Small intestine (tissue), 7 donors: ENCODE measurements around the gene SYNE2. TPM values are rescaled to one million over a fixed set of nuclear protein-coding genes. Genes with fewer than 3 reads are reported as not detected.

Experiments used
- DNase-seq, 2 donors: peaks; one replicate each; pipeline versions ENCODE4 v3.0.0 to v3.0.0-alpha.2; 2013
- FAIRE-seq: peaks from 2 replicates; lab custom pipeline; 2012; peaks lifted over from hg19 to GRCh38; lab: Jason Lieb, UNC
- H3K27ac ChIP-seq, 3 donors: one replicate each; pipeline ENCODE4 v1.5.1; 2013; ENCODE audit warnings: low read length in 2 of 3, mild to moderate bottlenecking in 2 of 3, control low read depth in 1 of 3, inconsistent platforms in 1 of 3, low read depth in 1 of 3, moderate library complexity in 1 of 3
- H3K27me3 ChIP-seq, 3 donors: one replicate each; pipeline ENCODE4 v1.6.1; 2013; ENCODE audit warnings: low read length in 3 of 3, inconsistent platforms in 1 of 3; ENCODE audit not compliant: control insufficient read depth in 3 of 3, insufficient read depth in 3 of 3
- H3K36me3 ChIP-seq, 3 donors: one replicate each; pipeline ENCODE4 v1.6.1; 2013; ENCODE audit warnings: low read length in 3 of 3, inconsistent platforms in 1 of 3, low read depth in 1 of 3, mild to moderate bottlenecking in 1 of 3, moderate library complexity in 1 of 3; ENCODE audit not compliant: control insufficient read depth in 3 of 3, insufficient read depth in 2 of 3
- H3K4me1 ChIP-seq, 3 donors: one replicate each; pipeline ENCODE4 v1.6.1; 2013; ENCODE audit warnings: low read length in 2 of 3, inconsistent platforms in 1 of 3, low read depth in 1 of 3, mild to moderate bottlenecking in 1 of 3, moderate library complexity in 1 of 3; ENCODE audit not compliant: control insufficient read depth in 3 of 3, insufficient read depth in 2 of 3
- H3K4me3 ChIP-seq, 3 donors: one replicate each; pipeline ENCODE4 v1.5.1; 2013; ENCODE audit warnings: low read length in 3 of 3, control low read depth in 1 of 3, inconsistent platforms in 1 of 3, low read depth in 1 of 3, mild to moderate bottlenecking in 1 of 3, moderate library complexity in 1 of 3
- H3K9me3 ChIP-seq, 2 donors: one replicate each; pipeline ENCODE4 v1.6.1; 2013; ENCODE audit warnings: low read depth in 1 of 2, low read length in 1 of 2; ENCODE audit not compliant: control insufficient read depth in 2 of 2, insufficient read depth in 1 of 2
- WGBS, 3 donors: extraction: QIAGEN DNeasy Blood & Tissue Kit; methylation state at CpG; one replicate each; pipeline ENCODE4 v1.1.7; 2013; 5-methylcytosine and 5-hydroxymethylcytosine counted together
- polyA plus RNA-seq, 4 donors: library from polyadenylated mRNA; stranded (reverse) in 3 of 4; unstranded in 1 of 4; fragments of 200-250 nt in 3 of 4; fragments of 120-200 nt in 1 of 4; gene quantifications; one replicate each; pipeline versions ENCODE4 v1.2.1 to v1.2.3, GENCODE V29; 2013
- donor health status: healthy with polysubstance abuse.
- donor health status: control.
- donor health status: control.
- donor health status: Bipolar disorder and iron deficiency.
- donor health status: healthy.

The SYNE2 gene
- polyA plus RNA-seq, 4 donors: 13.8 to 47.4 (median 32.9) TPM

DNA sequence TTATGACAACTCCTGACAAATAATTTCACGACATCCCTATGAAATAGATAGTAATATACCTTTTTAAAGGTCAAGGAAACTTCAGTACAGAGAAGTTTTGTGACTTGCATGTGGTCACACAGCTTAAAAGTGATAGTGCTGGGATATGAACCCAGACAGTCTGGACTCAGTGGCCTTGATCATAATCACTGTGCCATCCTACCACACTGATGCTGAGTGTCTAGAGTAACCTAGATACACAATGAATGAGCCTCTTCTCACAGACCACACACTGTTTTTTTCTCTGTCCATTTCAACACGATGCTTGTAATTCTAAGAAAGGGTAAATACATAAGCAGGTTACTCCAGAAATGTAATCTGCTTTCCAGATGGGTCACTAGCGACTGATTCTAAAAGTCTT, 88.2 kb downstream of the SYNE2 start:
- WGBS, 3 donors: 79 to 84% (median 84%) methylated on average over 3 of the region's 3 CpGs
- FAIRE-seq: no peak
- Histone ChIP-seq H3K4me3 (no peak overlapping the region), H3K27me3 (no peaks in the 10 kb centered on the region), H3K4me1 (no peaks in the 10 kb centered on the region), H3K36me3 (peaks cover 0 to 9% (median 0%) of the 10 kb centered on the region in 3 donors), H3K27ac (no peak overlapping the region), H3K9me3 (no peaks in the 10 kb centered on the region)
- no peak for DNase-seq

DNA sequence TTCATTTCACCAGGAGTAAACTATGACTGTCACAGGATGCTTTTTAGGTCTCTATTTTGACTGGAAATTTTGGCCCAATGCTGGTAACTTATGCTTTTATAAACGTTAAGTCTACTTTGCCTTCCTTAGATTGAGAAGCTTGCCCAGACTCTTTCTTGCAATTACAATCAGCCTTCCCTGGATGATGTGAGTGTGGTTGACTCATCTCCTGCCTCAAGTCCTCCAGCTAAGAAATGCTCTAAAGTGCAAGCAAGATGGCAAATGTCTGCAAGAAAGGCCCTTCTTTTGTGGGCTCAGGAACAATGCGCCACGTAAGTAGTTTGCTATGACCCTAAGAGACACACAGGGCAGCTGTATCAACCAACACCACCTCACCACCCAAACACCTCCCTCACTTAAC, 96.9 kb downstream of the SYNE2 start:
- WGBS, 3 donors: 91 to 95% (median 95%) methylated on average over 3 of the region's 3 CpGs
- FAIRE-seq: no peak
- no peaks in the 10 kb centered on the region for H3K27me3 ChIP-seq

DNA sequence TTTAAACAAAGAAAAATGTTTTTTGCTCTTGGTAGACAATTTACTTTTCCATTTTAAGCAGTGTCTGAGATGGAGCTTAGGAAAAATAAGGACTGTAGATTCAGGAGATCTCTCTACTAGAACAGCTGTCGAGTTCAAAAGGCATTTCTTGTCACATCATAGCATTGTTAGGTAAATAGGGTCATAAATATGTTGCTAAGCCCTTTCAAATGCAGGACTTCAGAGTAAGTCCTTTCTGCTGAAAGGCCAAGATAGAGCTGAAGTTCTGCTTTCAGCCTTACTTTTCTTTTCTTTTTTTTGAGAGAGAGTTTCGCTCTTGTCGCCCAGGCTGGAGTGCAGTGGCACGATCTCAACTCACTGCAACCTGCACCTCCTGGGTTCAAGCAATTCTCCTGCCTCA, 98.2 kb downstream of the SYNE2 start:
- Histone ChIP-seq H3K27ac (no peak overlapping the region), H3K27me3 (no peaks in the 10 kb centered on the region), H3K4me3 (no peak overlapping the region), H3K36me3 (peaks cover 0 to 22% (median 0%) of the 10 kb centered on the region in 3 donors), H3K9me3 (no peaks in the 10 kb centered on the region), H3K4me1 (peaks cover 0 to 2% (median 0%) of the 10 kb centered on the region in 3 donors)
- DNase-seq (no peak), FAIRE-seq (no peak)
- whole genome bisulfite sequencing, 3 donors: 83 to 85% (median 83%) methylated on average over 4 of the region's 4 CpGs

More for the DNA sequence above, 96.9 kb downstream of the SYNE2 start:
- H3K27ac ChIP-seq: no peak overlapping the region
- H3K9me3 ChIP-seq: no peaks in the 10 kb centered on the region
- H3K36me3 ChIP-seq: peaks cover 0 to 24% (median 0%) of the 10 kb centered on the region in 3 donors
- DNase-seq: no peak
- H3K4me1 ChIP-seq: peaks cover 0 to 2% (median 0%) of the 10 kb centered on the region in 3 donors
- no peak overlapping the region for H3K4me3 ChIP-seq

DNA sequence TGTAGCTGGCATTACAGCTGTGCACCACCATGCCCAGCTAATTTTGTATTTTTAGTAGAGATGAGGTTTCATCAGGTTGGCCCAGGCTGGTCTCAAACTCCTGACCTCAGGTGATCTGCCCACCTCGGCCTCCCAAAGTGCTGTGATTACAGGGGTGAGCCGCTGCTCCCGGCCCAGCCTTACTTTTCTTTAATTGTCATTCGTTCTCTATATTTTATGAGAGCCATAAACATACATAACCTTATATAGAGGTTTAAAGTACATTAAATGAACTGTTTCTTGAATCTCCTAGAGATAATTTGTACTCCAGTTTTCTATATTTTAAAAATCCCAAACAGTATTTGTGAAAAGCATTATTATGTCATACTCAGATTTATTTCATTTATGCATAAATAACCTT, 98.6 kb downstream of the SYNE2 start:
- Histone ChIP-seq H3K4me3 (no peak overlapping the region), H3K9me3 (no peaks in the 10 kb centered on the region), H3K36me3 (peaks cover 0 to 20% (median 0%) of the 10 kb centered on the region in 3 donors), H3K4me1 (peaks cover 0 to 2% (median 0%) of the 10 kb centered on the region in 3 donors), H3K27ac (no peak overlapping the region), H3K27me3 (no peaks in the 10 kb centered on the region)
- 38 to 62% (median 46%) methylated on average over 4 of the region's 4 CpGs for WGBS, 3 donors
- DNase-seq (no peak), FAIRE-seq (no peak)

DNA sequence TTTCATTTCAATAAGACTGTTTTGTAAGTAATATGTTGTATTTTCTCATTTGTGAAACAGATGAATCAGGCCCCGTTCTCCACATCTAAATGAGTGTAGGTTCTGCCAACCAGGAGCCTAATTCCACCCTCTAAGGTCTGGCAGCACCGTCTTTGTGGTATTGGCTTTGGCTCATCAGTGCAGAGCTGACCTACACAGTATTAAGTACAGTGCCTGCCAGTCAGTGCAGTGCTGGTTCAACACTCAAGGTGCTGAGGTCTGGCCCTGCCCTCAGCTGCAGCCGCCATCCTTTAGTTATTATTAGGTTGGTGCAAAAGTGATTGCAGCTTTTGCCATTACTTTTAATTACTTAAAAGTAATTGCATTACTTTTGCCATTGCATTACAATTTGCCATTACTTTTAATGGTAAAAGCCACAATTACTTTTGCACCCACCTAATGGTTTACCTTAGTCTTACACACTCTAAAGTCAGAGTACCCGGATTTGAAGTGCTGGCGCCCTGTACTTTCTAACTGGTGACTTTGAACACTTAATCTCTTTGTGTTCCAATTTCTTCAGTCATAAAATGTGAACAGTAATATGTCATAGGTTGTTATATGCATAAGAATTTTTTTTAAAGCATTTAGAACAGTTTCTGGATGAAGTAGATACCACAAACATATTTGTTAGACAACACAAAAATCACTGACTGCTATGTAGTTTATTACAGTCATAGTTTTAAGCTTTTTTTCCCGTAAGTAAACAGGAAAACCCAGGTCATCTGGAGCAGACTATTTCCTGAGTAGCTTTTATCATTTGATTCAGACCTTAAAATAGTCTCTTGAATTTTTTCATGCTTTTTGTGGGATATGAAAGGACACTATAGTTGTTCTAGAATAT, 99.5 kb downstream of the SYNE2 start:
- Histone ChIP-seq H3K36me3 (peaks cover 0 to 20% (median 0%) of the 10 kb centered on the region in 3 donors), H3K27ac (no peak overlapping the region), H3K9me3 (no peaks in the 10 kb centered on the region), H3K27me3 (no peaks in the 10 kb centered on the region), H3K4me3 (no peak overlapping the region), H3K4me1 (peaks cover 0 to 2% (median 0%) of the 10 kb centered on the region in 3 donors)
- no peak for FAIRE-seq
- DNase-seq: no peak
- 77 to 87% (median 80%) methylated on average over 6 of the region's 6 CpGs for WGBS, 3 donors

DNA sequence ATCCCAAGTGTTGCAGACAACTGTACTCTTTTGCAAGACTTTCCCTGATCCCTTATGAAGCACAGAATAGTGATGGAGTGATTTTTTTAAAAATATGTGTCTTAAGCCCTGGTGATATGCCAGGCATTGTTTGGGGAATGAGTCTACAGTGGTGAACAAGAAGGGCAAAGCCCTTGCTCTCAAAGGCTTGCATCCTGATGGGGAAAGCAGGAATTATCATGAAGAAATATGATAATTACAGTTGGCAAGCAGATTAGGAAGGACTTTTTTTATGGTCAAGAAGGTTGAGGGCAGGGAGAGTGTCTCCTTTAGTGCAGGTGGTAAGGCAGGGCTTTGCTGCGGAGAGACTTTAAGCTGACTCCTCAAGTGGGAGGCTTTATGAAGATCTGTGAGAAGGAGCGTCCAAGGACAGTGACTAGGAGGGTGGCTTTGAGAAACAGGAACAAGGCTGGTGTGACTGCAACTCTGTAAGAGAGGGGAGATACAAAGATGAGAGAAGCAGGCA, 100.2 kb downstream of the SYNE2 start:
- FAIRE-seq (no peak), DNase-seq (no peak)
- Histone ChIP-seq H3K9me3 (no peaks in the 10 kb centered on the region), H3K36me3 (peaks cover 0 to 20% (median 0%) of the 10 kb centered on the region in 3 donors), H3K4me1 (peaks cover 0 to 2% (median 0%) of the 10 kb centered on the region in 3 donors), H3K4me3 (no peak overlapping the region), H3K27ac (no peak overlapping the region), H3K27me3 (no peaks in the 10 kb centered on the region)
- 90 to 98% (median 96%) methylated on average over 2 of the region's 2 CpGs for WGBS, 3 donors

DNA sequence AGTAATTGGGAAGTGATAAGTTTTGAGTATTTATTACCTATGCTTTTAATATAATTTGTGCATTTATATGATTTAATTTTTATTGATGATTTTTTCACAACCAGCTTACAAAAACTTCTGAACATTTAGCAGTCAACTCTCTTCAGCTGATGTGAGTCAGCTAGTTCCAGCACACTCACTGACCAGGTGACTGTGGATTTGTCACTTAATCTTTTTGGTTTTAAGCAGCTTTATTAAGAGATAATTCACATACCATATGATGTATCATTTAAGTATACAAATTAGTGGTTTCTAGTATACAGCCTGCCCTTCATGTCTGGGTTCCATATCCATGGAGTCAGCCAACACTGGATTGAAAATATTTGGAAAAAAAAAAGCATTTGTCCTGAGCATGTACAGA, 103.5 kb downstream of the SYNE2 start:
- Histone ChIP-seq H3K36me3 (peaks cover 2 to 7% (median 2%) of the 10 kb centered on the region in 3 donors), H3K27ac (no peak overlapping the region), H3K27me3 (no peaks in the 10 kb centered on the region), H3K4me3 (no peak overlapping the region), H3K9me3 (no peaks in the 10 kb centered on the region), H3K4me1 (peaks cover 0 to 2% (median 0%) of the 10 kb centered on the region in 3 donors)
- FAIRE-seq (no peak), DNase-seq (no peak)

DNA sequence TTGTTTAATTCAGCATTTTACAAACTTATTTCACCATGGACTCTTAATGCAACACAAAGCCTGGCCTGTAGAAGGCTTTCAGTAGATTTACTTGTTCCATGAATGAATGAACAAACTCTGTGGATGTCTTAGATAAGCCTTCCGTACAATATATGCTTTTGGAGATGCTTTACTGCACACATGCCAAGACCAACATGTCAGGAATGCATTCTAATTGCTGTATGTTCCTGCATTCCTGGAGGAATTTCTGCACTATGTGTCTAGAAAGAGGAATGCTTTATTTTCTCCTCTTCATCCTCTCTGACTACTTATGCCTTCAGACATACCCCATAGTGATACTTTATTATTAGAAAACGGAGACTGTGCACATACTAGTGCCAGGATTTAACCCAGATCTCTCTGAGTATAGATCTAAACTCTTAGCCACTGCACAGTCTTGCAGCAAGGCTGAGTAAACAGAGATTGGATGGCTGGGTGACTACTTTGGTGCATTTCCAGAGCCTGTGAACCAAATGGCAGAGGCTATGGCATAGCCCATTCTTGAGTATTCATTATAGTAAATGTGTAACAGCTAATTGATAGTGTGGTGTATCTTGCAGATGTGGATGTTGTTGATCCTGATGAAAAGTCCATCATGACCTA, 108.2 kb downstream of the SYNE2 start:
- Histone ChIP-seq H3K27me3 (no peaks in the 10 kb centered on the region), H3K4me3 (no peak overlapping the region), H3K36me3 (peaks cover 2 to 7% (median 2%) of the 10 kb centered on the region in 3 donors), H3K4me1 (no peaks in the 10 kb centered on the region), H3K9me3 (no peaks in the 10 kb centered on the region), H3K27ac (no peak overlapping the region)
- FAIRE-seq (no peak), DNase-seq (no peak)
- 75 to 91% (median 76%) methylated on average over 2 of the region's 2 CpGs for WGBS, 3 donors
